SH-SY5Y (cell line): ENCODE data around the gene BPIFB3.

ENCODE experiments used
- GATA2 ChIP-seq: IDR thresholded peaks from 2 replicates; pipeline ENCODE4 v1.6.1; 2011; ENCODE audit warnings: mild to moderate bottlenecking, low read depth, low read length
- GATA3 ChIP-seq: IDR thresholded peaks from 2 replicates; pipeline ENCODE4 v1.6.1; 2011; ENCODE audit warnings: low read depth, mild to moderate bottlenecking, low read length, moderate library complexity

The BPIFB3 gene

GRCh38 chr20:33081411-33082154 lies 27.9 kb downstream of the BPIFB3 start:
- TF ChIP-seq GATA2 (no peak), GATA3 (no peak)

- TF ChIP-seq GATA2 (no peak), GATA3 (no peak)
Observed at GRCh38 chr20:33082546-33082945, 28.8 kb downstream of the BPIFB3 start.

GRCh38 chr20:33083544-33084340 lies 30.0 kb downstream of the BPIFB3 start:
- TF ChIP-seq GATA3 (no peak), GATA2 (no peak)

- no peak for TF ChIP-seq GATA3
- no peak for TF ChIP-seq GATA2
Observed at GRCh38 chr20:33084722-33085121, 31.0 kb downstream of the BPIFB3 start.

GRCh38 chr20:33086052-33086722 lies 32.5 kb downstream of the BPIFB3 start:
- TF ChIP-seq GATA3 (no peak), GATA2 (no peak)

GRCh38 chr20:33091147-33091546 lies 37.4 kb downstream of the BPIFB3 start:
- no peak for TF ChIP-seq GATA3
- no peak for TF ChIP-seq GATA2

- TF ChIP-seq GATA3, result no peak
- TF ChIP-seq GATA2, result no peak
Observed at GRCh38 chr20:33091693-33092092, 38.0 kb downstream of the BPIFB3 start.

- TF ChIP-seq GATA3, result no peak
- TF ChIP-seq GATA2, result no peak
Observed at GRCh38 chr20:33092361-33092760, 38.7 kb downstream of the BPIFB3 start.

GRCh38 chr20:33093074-33093473 lies 39.4 kb downstream of the BPIFB3 start:
- TF ChIP-seq GATA3, result no peak

GRCh38 chr20:33093582-33093981 lies 39.9 kb downstream of the BPIFB3 start:
- TF ChIP-seq GATA3, result no peak
- TF ChIP-seq GATA2, result no peak

- TF ChIP-seq GATA3 (no peak), GATA2 (no peak)
Observed at GRCh38 chr20:33095249-33095648, 41.5 kb downstream of the BPIFB3 start.

GRCh38 chr20:33097001-33097400 lies 43.3 kb downstream of the BPIFB3 start:
- no peak for TF ChIP-seq GATA2
- TF ChIP-seq GATA3, result no peak

- no peak for TF ChIP-seq GATA2
- TF ChIP-seq GATA3, result no peak
Observed at GRCh38 chr20:33099843-33100538, 46.3 kb downstream of the BPIFB3 start.

GRCh38 chr20:33103556-33103955 lies 49.9 kb downstream of the BPIFB3 start:
- no peak for TF ChIP-seq GATA2
- TF ChIP-seq GATA3, result no peak
